NCI-H345 treated with DMSO at 0.1 percent for 48 hours (cell line): ENCODE measurements around the gene AP2A2.

ENCODE experiments used
- DNase-seq: peaks from one replicate; lab custom pipeline; 2025; ENCODE audit not compliant: unreplicated experiment; lab: John Stamatoyannopoulos, UW

AP2A2 gene

DNA sequence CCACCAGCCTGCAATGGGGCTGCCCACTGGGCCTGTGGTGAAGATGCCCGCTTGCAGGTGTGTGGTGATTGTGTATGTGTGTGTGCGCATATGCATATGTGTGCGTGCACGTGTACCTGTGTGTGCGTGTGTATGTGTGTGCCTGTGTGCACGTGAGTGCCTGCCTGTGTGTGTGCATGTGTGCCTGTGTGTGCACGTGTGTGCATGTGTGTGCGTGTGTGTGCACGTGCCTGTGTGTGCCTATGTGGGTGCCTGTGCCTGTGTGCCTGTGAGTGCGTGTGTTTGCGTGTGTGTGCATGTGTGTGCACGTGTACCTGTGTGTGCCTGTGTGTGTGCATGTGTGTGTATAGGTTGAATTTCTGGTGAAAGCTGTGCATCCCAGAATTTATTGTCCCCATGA is 113.3 kb downstream of the AP2A2 start:
- DNase-seq = no peak

DNA sequence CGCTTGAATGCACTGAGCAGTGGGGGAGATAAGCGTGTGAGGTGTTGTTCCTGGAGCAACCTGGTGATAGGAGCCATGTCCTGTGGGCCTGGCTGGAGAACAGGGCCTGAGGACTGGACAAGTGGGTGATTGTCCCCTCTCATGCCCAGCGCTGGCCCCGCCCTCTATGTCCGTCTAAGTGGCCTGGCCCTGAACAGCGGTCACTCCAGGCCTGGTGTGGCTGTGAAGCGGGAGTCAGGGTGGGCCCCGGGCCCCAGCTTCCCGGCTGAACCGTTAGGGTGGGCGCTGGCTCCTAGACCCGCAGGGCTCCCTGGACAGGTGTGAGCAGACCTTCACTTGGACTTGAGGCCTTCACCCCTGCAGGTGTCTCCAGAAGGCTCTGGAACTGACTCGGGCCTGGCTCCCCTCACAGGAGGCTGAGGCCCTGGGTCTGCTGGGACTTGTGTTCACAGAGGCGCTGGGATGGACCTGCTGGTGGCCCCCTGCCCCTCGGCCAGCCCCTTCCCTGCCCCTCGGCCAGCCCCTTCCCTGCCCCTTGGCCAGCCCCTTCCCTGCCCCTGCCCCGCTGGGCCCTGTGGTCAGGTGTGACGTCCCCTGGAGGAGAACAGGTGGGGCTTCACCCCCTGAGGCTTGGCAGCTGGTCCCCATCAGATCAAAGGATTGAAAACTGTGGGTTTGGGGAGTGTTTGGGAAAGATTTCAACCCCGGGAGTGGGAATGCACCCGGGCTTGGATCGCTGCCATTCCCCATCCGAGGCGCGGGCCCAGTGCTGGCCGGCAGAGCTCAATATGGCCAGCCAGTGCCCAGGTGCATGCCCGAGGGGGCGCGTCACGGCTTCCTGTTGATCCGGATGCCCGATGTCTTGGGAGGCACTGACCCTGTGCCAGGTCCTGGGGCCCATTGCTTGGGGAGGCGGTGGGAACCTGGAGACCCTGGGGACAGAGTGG is 114.1 kb downstream of the AP2A2 start:
- no peak for DNase-seq

DNA sequence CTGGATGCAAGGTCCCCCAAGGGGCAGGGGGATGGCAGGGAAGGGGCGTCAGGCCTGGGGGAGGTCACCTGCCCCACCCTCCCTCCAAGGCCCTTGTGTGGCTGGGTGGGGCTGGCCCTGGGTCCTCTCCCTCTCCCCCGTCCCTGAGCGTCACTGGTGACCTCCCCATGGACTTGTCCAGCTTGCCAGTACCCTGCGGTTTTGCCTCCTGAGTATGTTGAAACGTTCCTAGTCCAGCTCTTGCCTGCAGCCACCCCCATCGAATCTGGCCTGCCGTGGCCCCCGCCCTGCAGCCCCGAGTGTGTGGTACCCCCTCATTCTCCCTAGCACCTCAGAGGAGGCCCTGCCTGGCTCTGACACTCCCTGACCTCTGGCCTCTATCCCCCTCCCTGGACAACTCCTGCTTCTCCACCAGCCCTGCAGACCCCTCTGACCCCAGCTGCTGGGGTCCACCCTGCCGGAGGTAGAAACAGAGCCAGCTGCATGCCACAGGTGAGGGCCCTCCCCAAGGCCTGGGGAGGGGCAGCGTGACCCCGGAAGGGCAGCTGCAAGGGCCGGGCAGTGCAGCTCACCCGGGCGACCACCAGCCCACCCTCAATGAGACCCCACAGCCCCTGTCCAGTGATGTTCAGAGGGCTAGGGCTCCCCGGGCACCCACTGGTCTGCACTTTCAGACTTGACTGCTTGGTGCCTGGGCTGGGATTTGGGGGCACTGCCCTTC is 114.9 kb downstream of the AP2A2 start:
- no peak for DNase-seq

DNA sequence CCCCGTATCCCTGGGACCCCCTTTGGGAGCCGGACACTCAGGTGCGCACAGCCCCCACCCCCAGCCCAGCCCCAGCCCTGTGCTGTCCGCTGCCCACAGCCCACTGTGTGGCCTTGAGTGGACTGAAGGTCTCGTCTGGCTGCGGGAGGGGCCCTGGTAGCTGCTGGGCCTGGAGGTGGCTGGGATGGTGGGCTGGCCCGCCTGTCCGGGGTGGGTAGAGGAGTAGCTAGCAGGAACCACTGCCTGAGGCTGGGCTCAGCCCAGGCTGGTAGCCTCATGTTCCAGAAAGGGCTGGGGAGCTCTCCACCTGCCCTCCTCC is 115.4 kb downstream of the AP2A2 start:
- DNase-seq = no peak

DNA sequence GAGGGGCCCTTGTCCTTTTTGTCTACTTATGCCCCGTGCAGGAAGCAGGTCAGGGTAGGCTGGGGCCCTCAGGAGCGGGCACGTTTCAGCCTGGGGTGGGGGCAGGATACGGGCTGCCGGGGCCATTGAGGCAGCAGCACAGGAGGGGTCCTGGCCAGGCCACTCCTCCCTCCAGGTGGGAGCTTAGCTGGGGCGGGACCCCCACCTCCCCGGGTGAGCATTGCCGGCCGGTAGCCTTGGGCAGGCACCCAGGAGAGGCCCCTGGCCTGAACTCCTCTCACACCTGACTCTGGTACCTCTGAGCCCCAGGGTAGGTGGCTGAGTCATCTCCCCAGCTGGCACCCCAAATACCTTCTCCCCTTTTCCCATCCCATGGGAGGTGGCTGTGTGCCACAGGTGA is 115.8 kb downstream of the AP2A2 start:
- DNase-seq = no peak

DNA sequence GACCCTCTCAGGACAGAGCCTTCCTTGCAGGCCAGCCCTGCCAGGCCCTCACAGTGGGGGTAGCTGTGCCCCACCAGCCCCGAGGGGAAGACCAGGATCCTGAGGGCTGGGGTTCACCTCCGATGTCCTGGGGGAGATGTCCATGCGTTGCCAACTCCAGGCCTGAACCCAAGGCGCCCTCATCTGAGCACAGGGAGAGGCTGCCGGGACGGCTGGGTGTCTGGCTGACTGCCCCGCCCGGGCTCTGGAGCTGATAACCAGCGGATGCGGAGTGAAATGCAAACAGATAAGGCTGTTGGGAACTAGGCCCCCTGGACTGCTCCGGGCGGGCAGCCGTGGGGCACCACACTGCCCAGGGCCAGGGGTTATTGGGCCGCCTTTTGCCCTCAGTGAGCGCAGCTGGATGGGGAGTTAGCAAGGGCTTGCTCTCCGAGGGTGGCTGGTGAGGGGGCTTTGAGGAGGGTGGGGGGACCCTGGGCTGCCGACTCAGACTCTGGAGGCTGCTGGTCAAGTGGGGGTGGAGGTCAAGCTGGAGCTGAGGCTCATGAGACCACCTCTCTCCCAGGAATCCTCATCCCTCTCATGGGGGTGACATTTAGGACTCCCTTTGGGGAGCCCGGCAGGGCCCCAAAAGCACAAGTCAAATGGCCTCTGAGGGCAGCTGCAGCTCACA is 116.4 kb downstream of the AP2A2 start:
- DNase-seq = no peak

DNA sequence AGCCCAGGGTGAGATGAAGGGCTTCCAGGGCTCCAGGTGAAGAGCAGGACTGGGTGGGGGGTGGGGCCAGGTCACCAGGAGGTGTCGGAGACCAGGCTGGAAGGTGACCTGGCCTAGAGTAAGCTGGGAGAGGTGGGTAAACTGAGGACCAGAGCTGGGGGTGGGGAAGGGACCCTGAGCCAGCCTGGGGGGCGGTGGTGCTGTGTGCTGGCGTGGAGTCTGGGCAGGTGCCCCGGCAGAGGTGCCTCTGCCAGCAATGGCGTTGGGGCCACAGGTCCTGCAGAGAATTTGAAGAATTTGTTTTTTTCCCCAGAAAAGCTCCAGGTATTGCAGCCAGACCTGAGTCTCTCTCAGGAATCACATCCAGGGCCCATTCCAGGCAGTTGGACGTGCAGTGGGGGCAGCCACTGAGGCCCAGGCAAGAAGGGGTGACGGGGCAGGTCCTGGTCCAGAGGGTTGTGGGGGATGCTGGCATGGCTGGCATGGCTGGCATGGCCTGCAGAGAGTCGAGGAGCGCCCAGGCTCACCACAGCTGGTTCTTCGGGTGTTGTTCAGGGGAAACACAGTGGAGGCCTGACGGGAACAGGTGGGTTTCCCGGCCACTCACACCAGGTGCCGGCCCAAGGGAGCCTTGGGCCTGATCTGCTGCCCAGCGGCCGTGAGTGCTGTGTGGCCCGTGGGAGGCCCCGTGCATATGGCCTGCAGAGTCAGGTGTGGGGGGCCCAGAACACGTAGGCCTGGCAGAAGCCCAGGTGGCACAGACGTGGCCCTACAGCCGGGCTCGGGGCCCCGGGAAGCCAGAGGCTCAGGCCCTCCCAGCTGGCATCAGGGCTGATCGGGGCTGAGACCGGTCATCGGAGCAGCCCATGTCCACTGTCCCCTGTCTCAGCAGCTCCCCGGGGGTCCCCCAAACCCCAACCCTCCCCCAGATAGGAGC is 117.2 kb downstream of the AP2A2 start:
- no peak for DNase-seq

DNA sequence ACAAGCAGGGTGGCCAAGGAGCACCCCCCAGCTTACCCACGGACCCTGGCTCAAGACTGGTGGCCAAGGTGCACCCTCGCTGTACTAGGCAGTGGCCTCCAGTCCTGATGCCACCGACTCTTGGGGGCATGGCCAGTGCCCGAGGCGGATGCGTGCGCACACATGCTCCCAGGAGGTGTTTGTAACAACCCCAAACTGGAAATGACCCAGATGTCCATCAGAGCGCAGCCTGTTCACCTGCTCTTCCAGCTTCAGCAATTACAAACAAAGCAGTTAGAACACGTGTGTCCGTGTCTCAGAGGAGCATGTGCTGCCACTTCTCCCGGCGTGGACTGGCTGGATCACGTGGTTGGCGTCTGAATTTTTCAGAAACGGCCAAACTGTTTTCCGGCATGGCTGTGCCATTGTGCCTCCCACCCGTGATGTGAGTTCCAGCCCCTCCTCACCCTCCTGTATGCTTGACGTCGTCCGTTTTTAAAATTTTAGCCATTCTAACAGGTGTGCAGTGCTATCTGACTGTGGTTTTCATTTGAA is 118.0 kb downstream of the AP2A2 start:
- DNase-seq = no peak

DNA sequence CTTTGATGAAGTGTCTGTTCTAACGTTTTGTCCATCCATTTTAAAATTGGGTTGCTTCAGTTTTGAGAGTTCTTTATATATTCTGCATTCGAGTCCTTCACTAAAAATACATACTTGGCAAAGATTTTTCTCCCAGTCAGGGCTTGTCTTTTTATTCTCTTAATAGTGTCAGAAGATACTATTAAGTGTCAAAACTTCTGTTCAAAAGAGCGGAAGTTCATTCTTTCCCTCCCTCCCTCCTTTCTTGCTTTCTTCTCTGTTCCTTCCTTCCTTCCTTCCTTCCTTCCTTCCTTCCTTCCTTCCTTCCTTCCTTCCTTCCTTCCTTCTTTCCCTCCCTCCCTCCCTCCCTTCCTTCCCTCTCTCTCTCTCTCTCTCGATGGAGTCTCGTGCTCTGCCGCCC is 118.5 kb downstream of the AP2A2 start:
- no peak for DNase-seq

DNA sequence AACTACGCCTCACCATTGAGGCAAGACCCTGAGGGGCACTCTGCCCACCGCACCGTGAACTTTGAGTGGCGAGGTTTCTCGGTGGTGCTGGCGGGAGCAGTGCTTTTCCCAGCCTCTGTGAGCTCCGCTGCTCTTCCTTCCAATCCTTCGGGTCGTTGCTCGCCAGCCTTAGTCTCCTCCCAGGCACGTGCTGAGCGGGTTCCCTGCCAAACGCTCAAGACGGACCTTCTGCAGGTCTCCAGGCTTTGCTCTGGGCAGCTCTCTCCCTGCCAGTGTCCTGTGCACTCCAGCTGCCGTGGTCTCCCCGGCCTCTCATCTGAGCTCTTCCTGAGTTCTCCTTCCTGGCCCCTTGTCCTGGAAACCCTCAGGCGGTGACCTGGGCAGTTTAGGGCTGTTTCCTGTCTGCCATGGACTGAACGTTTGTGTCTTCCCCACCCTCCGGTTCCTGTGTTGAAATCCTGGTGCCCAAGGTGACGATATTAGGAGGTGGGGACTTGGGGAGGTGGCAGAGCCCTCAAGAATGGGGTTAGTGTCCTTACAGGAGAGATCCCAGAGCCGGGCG is 122.0 kb downstream of the AP2A2 start:
- no peak for DNase-seq

DNA sequence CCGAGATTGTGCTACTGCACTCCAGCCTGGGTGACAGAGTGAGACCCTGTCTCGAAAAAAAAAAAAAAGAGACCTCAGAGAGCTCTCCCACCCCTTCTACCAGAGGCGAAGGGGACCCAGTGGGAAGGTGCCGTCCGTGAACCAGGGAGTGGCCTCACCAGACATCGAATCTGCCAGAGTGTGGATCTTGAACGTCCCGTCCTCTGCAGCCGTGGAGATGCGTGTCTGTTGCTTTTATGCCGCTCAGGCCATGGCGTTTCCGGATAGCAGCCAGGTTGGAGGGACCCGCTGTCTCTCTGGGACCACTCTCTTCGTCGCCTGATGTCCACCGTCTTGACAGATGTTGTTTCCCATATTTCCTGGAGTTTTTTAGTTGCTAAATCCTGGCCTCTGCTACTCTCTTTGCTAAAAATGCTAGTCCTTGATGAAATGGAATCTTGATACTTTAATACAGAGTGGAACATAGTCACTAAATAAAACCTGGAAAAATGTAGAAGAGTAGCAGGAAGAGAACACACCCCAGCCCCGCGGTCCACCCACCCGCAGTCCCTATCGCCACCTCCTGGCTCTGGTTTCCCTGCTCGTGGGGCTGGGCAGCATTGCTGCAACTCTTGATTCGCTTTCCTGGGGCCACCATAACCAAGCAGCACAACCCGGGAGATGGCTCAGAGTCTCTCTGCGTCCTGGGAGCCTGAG is 122.9 kb downstream of the AP2A2 start:
- no peak for DNase-seq

DNA sequence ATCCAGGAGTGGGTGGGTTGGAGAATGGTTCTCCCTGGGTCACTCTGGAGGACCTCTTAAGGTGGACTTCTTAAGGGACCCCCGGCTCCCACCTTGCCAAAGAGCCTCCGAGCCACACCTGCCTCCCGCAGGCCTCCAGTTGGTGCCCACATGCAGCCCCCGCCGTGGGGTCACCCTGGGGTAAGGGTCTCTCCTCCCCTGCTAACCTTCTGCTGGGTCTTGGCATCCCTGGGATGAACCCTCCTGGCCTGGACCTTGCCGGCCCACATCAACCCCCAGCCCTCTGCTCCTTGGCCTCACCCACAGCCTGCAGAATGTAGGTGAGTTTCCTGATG is 123.4 kb downstream of the AP2A2 start:
- no peak for DNase-seq

DNA sequence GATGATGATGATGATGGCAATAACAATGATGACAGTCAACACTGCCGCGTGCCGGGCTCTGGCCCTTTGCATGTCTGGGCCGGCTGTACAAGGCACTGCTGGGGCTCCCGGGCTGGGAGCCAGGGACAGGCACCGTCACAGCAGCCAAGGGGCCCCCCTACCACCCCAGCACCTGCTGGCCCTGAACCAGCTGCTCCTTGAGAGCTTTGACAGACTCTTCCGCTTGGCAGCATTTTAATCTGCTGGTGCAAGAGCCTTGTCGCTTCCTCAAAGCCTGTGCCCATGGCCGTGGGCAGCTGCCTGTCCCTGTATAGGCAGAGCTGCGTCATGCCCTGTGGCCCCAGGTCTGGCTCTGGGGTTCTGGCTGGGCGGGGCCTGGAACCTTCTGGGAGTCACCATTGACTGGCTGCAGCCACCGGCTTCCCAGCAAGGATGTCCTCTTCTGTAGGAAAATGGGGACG is 123.8 kb downstream of the AP2A2 start:
- peak; percentile 13 for DNase-seq

DNA sequence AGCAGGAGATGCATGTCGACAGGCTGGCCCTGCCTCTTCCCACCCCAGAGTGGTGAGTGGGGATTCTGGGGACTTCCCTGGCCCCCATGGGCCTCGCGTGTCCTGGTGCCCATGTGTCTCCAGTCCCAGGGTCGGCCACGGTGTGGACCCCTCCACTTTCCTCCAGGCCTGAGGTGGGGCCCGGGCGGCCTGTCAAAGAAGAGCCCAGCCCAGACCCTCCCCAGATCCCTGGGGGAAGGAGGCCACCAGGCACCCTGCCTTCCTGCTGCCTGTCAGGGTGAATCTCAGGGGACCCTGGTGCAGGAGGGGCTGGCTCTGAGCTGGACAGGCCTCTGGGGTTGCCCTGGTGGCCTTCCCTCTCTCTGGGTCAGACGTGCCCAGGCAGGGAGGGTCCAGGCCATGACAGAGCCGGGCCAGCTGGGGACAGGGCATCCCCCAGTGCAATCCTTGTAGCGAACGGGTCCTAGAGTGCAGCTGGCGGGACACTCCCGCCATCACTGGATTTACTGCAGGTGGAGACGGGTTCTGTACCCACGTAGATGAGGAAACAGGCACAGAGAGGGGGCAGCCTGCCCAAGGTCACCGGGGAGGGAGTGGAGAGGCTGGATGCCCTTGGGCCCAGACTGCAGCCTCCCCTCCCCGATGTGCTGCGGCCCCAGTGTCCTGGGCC is 124.4 kb downstream of the AP2A2 start:
- no peak for DNase-seq

DNA sequence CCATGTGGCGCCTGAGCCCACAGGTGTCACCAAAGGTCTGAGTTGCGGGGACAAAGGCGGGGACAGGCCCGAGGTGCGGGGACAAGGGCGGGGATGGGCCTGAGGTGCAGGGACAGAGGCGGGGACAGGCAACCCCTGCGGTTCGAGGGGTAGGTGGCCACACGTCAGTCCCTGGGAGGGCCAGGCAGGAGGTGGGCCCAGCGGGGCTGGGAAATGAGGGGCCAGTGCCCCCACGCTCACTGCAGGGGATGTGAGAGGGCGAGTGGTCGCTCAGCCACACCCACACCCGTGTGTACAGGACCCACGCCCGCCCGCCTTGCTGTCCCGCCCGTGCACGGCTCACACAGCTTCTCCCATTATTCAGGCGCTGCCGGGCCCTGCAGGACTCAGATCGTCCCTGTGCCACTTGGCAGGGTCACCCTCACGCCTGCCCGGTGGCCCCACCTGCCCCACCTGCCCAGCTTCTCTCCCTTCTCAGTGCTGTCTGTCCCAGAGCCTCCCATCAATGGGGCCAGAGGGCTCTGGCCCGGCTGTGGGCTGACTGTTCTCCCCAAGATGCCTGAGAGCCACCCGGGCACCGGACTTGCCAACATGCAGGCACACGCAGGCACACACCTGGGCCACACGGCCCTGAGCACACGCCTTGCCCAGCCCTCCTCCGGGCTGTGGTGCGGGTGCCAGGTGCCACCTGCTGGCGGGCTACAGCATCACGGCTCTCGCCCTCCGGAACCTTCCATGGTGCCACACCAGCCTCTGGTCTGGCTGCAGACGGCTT is 125.1 kb downstream of the AP2A2 start:
- peak; percentile 61 for DNase-seq

DNA sequence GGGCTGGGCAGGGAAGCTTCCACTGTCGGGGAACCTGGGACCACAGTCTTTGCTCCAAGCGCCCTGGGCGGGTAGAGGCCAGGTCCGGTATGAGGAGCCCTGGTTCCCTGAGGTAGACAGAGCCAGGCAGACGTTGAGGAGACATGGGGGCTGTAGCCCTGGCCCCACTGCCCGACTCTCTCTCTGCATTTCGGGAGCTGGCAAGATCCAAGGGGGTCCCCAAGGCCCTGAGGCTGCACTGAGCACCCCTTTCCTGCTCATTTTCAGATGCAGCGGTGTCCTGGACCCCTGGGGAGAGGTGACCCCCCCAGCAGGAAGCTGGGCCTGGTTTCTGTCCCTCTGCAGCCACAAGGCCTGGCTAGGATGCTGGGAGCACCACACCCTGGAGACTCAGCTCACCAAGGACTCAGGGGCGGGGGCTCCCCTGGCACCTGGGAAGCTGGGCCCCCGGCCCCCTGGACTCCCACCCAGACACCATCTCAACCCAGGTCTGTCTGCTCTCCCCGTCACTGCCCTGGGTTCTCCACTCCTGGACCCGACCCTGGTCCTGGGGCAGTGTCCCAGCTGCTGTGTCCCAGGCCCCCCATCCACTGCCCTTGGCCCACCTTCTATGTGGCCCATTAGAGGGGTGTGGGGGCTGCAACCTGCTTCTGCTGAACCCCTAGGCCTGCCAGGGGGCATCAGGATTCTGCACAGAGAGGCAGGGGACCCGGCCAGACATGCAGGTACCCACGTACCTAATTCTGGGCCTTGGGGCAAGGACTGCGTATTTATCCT is 125.9 kb downstream of the AP2A2 start:
- no peak for DNase-seq

DNA sequence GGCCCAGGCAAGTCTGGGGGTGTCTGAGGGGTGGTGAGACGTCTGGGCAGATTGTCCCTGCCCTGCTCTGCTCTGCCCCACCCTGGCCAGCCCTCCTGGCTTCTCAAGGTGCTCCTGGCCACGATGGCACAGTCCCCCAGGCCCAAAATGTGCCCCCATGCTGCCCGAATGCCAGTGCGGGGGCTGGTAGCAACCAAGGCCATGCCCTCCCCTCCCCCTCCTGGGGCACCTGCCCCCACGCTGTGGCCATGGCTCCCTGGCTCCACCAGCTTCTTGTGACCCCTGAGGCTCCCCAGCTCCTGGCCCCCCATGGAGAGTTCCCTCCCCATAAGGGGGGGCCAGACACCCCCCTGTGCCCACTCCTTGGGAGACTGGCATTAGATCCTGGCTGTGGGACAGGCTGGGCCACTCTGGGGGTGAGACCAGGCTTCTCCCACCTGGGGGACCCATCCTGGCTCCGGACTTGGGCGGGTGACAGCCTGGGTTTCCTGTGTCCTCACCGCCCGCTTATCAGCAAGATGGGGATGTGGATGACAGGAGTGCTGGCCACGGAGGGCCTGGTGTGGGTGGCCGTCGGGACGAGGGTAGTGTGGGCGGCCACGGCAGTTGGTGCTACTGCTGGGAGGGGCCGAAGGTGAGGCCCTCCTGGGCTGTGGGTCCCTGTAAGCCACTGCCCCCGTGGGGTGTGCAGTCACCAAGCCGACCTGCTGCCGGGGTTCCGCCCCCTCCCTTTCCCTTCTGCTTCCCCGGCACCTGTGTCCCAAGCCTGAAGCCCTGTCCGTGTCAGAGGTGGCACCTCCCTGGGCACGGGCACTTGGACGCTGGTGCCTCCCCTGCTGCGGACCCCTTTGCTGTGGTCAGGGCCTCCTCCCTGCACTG is 126.7 kb downstream of the AP2A2 start:
- no peak for DNase-seq
